Fibroblast of pulmonary artery (primary cell): Measurements from ENCODE around the gene SMPDL3B.

ENCODE experiments used
- DNase-seq: peaks from one replicate; pipeline ENCODE4 v3.0.0-alpha.2; 2010; ENCODE audit warnings: low read depth
- H3K4me3 ChIP-seq: replicated peaks from 2 replicates; pipeline ENCODE4 v1.5.1; 2011; ENCODE audit warnings: low read depth, mild to moderate bottlenecking, control low read depth, low read length, moderate library complexity
- CTCF ChIP-seq: IDR thresholded peaks from 2 replicates; pipeline ENCODE4 v1.5.1; 2011; ENCODE audit warnings: mild to moderate bottlenecking, control low read depth, low read length, inconsistent platforms; ENCODE audit errors: missing control alignments

Gene SMPDL3B

GRCh38 chr1:27889506-27889905 lies 45.3 kb upstream of the SMPDL3B start:
- no peak for DNase-seq
- no peak for TF ChIP-seq CTCF
- H3K4me3 ChIP-seq, result no peak overlapping the region

DNA sequence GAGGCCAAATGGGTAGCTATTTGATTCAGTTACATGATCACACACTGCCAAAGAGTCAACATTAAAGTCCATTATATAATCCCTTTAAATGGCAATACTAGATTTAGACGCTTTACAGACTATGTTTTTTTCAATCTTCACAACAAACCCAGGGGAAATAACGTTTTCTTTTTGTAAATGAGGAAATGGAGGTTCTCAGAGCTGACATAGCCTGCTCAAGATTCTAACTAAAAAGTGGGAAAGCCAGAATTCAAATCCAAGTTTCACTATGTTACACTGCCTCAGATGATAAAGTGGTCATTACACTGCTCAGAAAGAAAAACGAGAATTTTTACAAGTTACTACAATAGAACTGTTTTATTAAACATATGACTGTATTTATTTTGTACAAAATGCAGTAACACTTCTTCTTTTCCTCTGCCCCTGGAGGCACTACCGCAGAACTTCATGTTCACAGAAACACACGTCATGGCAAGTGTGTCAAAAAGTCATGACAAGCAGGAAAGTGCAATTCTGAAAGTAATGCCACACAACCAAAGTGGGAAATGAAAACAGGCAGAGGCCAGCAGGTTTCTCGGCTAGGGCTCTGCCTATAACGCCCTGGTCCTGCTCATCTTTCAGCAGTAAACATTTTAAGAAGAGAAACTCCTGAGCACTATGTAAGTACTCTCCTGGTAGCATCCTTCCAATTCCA lies 43.5 kb upstream of the SMPDL3B start:
- DNase-seq, result no peak
- TF ChIP-seq CTCF, result no peak
- H3K4me3 ChIP-seq, result no peak overlapping the region

GRCh38 chr1:27894521-27894920 lies 40.3 kb upstream of the SMPDL3B start:
- no peak for TF ChIP-seq CTCF
- DNase-seq, result no peak
- no peak overlapping the region for H3K4me3 ChIP-seq

DNA sequence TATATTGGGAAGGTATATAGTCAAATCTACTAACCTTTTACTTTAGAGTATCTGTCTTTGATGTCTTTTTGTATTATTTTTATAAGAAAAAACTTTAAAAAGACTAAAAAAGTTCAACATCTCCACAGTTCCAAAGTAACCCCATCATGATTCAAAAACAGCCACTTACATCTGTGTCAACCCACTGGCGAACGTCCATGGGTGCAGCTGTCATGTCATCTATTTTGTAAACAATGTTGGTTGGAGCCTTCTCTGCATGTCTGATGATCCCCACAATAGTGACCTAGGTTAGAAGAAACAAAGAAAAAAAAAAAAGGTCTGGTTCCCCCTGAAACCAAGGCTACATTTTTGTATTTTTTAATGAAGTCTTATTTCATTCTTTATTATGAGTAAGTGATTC lies 28.0 kb upstream of the SMPDL3B start:
- H3K4me3 ChIP-seq, result no peak overlapping the region
- no peak for TF ChIP-seq CTCF
- no peak for DNase-seq

DNA sequence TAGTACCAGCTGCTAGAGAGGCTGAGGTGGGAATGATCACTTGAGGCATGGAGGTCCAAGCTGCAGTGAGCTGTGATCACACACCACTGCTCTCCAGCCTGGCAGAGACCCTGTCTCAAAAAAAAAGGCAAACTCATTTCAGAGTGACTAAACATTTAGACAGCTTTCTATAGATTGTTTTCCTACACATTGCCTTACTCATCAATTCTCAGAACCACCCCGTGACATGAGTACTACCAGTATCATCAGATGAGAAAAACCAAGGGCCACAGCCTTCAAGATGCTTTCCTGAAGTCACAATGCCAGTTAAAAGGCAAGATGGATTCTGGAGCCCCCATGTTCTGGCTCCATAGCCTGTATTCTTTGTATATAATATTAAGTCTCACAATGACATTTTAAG lies 22.4 kb upstream of the SMPDL3B start:
- no peak for DNase-seq
- H3K4me3 ChIP-seq, result no peak overlapping the region
- TF ChIP-seq CTCF, result no peak

DNA sequence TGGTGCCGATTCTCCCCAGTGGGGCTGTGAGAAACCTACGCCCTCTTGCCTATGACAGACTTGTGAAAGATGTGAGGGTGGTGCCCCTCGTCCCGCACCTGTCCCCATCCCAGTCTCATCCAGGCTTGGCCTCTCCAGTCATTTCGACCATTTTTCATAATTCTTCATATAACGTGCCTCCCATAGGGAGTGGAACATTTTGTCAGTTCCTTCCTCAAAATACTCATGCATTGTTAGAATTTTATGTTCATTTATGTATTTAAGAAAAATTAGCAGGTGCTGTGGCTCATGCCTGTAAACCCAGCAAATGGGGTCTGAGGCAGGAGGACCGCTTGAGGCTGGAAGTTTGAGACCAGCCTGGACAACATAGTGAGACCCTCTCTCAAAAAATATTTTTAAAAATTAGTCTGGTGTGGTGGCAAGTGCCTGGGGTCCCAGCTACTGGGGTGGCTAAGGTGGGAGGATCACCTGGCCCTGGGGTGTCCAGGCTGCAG lies 19.7 kb upstream of the SMPDL3B start:
- H3K4me3 ChIP-seq, result no peak overlapping the region
- DNase-seq, result no peak
- no peak for TF ChIP-seq CTCF

DNA sequence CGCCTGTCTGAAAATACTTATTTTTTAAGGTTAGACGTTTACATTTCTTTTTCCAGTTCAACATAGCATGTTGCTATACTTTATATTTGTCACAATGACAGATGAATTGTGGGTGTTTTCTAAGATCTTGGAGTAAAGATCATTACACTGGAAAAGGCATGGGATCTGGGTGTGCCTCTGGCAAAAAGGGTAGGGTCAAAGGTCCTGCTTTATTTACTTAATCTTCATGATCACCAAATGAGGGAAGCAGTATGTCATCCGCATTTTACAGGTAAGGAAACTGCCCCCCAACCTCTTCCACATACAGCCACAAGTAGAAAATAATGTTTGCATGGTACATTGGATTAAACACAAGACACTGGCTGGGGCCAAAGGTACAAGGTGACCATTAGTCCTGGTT lies 12.5 kb upstream of the SMPDL3B start:
- no peak overlapping the region for H3K4me3 ChIP-seq
- DNase-seq, result no peak
- no peak for TF ChIP-seq CTCF
